ENCODE data around the gene ZNF609. TPM values are rescaled to one million over a fixed set of nuclear protein-coding genes. Genes with fewer than 3 reads are reported as not detected.

The ZNF609 gene
- total RNA-seq, 1 donor from 2014 or later, result 45.8 TPM

DNA sequence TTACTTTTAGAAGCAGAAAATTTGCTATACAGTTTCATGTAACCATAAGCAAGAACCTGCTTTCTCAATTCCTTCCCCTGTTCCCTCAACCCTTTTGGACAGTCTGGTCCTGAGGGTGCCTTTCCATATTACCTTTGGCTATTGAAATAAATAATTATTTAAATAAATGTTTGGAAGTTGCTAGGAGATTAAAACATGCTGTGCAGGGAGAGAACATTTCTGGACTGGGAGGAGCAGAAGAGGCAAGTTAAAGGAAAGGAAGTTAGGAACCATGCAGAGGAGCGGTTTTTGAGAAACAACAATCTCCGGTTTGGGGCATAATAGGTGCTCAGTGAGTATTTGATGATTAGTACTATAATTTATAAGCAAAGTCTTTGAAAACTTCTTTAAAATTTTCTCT is 41.8 kb downstream of the ZNF609 start:
- intact Hi-C loops (cut with micrococcal nuclease), result loop anchor here (2.0 to 5.0 kb wide), 3 partner anchors 31 to 150 kb away; partner anchors contain the start of gene ZNF609

DNA sequence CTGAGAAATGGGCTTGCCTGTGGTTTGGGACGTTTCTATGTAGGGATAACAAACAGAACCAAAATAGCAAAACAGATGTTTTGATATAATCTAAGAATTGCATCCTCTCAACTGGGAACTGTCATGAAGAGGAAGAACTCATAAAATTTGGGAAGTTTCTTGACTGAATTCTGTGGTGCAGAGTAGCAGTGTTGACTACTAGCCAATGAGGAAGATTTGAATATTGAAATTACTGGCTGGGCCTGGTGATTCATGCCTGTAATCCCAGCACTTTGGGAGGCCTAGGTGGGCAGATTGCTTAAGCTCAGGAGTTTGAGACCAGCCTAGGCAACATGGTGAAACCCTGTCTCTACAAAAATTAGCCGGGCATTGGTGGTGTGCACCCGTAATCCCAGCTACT is 42.2 kb downstream of the ZNF609 start:
- intact Hi-C loops (cut with micrococcal nuclease), result loop anchor here (2.0 to 5.0 kb wide), 3 partner anchors 30 to 150 kb away; partner anchors contain the start of gene ZNF609

DNA sequence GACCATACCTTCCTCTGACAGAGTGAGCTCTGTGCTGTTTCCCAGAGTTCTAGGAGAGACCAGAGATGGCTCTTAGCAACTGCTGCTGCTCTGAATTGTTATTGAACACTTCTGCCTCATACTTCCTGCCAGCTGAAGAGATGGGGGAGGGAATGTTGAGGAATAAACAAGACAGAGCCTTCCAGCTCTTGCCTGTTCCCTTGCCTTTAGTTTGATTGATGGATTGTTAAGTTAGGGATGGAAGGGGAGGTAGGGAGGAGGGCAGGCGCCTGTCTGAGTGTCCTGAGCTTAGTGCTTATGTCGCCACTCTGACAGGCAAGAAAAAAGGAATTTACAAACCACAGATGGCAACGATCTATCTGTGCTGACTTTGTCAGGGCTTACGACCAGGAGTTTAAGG is 42.8 kb downstream of the ZNF609 start:
- intact Hi-C loops (cut with micrococcal nuclease), result loop anchor here (2.0 to 5.0 kb wide), 3 partner anchors 30 to 149 kb away; partner anchors contain the start of gene ZNF609

DNA sequence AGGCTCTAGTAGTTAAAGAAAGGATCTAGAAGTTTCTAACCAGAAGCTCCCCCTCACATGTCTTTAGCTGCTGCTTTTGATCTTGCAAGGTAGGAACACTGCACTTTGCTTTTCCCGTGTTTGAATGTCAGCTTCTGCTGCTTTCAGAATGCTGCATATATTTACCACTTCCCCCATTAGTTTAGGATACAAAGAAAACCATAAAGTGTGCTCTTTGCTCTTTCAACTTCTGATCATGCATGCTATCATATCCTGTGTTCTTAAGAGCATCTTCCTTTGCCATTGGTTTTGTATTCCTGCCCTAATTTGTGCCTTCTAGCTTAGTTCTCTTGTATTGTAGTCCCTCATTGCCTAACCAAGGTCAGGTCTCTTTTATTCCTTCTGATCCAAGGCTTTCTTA is 43.3 kb downstream of the ZNF609 start:
- intact Hi-C loops (cut with micrococcal nuclease), result loop anchor here (2.0 to 5.0 kb wide), 3 partner anchors 29 to 149 kb away; partner anchors contain the start of gene ZNF609

DNA sequence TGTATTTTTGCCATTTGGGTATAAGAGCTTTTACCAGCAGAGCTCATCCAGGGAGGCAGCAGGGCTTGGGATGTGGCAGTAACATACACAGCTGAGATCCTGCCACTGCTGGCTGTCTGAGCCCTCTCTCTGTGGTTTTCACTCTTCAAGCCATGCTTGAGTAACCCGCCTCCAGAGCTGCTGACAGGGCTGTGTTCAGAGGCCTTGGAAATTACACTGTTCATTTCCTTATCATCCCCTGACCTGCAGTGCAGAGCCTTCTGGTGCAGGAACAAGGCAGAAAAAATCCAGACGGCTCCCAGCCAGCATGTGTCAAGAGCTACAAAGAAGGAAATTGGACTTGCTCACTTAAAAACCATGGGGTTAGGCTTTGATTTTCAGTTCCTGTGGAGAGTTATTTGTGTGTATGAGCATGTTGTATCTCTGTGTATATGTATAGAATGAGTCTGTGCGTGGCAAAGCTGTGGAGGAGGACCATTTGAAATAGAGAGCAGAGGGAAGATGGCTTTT is 47.0 kb downstream of the ZNF609 start:
- intact Hi-C loops (cut with micrococcal nuclease), result no loop called here

DNA sequence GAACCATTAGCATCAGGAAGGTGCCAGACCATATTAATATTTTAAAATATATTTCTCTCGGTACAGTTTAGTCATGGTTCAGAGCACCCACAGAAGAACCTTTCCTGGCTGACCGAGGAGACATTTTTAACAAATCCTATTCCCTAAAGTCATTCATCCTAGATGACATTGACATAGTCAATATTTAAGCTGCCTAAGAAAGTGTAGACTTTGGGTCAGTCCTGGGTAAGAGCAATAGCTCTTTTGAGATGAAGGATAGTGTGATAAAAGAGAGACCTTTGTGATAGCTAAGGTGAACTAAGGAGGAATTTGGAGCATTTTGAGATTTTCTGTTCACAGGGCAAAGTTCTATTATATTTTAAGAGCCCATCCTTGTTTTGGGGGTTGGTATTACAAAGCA is 47.5 kb downstream of the ZNF609 start:
- intact Hi-C loops (cut with micrococcal nuclease), result no loop called here

DNA sequence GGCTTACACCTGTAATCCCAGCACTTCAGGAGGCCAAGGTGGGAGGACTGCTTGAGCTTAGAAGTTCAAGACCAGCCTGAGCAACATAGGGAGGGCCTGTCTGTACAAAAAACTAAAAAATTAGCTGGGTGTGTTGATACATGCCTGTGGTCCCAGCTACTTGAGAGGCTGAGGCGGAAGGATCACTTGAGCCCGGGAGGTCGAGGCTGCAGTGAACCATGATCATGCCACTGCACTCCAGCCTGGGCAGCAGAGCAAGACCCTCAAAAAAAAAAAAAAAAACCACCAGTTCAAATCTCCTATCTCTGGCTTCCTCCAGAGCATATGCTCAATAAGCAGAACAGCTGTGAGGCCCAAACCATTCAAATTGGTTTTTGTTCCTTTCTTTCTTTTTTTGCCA is 53.4 kb downstream of the ZNF609 start:
- intact Hi-C loops (cut with micrococcal nuclease), result no loop called here

DNA sequence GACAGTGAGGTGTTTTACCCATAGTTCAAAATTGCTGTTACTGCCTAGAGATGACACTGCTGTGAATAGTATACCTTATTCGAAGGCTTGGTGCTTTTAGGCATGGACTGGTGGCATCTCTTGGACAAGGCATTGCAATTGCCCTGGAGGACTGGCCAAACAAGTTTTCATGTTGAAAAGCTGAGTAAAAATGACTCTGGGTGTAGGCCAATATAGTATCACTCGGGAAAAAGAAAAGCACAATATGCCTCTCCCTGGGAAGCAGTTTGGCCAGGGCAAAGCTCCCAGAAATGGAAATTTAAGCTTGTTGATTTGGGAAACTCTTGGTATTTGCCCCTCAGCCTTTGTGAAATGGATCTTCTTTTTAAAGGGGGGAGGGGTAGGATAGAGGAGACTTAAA is 54.8 kb downstream of the ZNF609 start:
- intact Hi-C loops (cut with micrococcal nuclease), result no loop called here

DNA sequence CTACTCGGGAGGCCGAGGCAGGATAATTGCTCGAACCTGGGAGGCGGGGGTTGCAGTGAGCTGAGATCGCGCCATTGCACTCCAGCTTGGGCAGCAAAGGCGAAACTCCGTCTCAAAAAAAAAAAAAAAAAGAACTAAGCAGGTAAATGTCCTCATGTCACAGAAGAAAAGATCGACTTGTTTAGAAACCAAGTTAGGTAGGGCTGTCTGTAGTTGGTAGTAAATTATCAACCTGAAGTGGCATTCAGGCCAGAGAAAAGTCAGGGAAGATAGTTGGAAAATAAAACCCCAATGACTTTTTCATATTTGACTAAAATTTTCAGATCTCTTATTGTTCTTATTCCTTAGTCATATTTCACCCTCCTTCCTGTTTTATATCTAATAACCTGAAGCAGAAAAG is 55.4 kb downstream of the ZNF609 start:
- intact Hi-C loops (cut with micrococcal nuclease), result no loop called here

DNA sequence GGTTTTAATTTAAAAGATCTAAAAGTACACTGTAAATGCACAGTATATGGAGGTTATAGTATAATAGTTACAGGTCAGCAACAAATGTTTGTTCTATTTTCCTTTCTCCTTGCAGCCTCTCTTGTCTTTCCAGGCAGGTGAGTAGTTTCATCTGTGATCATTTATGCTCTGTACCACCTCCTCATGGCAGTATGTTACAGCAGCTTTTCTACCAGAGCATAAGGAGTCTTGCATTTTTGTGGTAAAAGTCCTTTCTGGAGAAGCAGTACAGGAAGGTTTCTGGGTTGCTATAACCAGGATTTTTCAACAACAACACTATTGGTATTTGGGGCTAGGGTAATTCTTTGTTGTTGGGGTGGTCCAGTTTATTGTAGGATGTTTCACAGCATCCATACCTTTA is 59.5 kb downstream of the ZNF609 start:
- intact Hi-C loops (cut with micrococcal nuclease), result no loop called here

DNA sequence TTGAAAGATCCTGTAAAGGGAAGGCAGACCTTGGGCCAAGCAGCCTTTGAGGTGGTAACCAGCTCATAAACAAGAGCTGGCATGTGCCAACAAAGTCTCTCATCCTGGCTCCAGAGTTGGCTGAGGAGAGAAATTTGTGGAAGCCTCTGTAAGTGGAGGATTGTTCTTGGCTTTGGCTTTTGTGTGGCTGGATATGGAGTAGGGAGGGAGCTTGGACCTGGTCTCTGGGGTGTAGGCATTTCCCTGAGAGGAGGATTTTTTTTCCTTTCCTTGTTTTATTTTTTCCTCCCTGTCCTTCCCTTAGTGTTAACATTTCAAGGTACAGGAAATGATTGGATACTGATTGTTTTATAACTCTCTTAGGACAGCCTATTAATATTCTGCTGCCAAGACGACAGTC is 60.8 kb downstream of the ZNF609 start:
- intact Hi-C loops (cut with micrococcal nuclease), result no loop called here

DNA sequence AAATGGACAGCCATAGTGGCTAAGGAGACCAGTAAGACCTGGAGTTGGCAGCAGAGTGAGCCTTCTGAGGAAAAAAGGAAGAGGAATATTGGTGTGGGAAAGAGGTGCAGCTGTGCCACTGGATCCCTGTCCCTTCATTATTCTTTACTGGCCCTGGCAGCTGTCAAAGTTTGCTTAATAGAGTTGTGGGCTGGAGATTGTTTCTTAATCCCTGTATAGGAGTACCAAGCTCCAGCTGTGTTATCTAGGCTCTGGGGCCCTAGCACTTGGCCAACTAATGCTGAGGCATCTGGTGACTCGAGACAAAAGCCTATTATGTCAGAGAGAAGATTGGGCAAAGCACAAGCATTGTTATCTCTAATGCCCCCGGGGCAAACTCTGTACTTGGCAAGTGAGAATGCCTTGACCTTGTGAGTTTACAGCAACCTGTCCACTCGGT is 61.4 kb downstream of the ZNF609 start:
- intact Hi-C loops (cut with micrococcal nuclease), result no loop called here

DNA sequence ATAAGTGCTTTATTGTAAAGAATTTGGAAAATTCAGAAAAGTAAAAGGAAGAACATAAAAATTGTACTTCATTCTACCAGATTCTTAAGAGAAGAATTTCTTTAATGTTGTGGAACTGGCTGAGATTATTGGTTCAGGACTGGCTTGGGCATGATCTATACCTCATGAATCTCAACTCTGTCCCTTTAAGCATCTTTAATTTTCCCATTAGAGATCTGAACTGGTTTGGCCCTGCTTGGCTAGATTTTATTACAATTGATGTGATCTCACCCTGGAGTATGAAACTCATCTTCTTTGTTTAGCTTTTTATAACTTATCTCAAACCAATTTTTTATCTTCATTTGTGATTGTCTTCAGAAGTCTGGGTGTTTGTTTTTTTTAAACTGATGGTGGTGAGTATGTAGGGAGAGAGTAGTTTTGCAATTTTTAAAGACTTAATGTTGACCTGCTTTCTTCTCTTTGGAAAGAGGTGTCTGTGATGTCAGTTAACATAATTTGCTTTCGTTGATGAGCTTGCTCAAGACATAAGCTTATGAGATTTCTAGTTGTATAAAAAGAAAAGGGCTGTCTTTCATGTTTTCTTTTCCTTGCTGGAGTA is 61.9 kb downstream of the ZNF609 start:
- intact Hi-C loops (cut with micrococcal nuclease), result no loop called here

DNA sequence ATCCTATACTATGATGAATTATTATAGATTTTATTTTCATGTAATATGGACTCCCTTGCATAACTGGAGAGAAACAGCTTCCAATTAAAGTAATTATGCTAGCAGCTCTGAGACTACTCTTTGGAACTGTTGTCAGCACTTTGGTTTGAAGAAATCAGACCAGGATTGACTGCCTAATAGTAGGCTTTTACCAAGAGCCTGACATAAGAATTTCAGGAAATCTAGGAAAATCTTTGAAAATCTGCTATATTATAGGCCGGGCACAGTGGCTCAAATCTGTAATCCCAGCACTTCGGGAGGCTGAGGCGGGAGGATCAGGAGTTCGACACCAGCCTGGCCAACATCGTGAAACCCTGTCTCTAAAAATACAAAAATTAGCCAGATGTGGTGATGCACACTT is 62.9 kb downstream of the ZNF609 start:
- intact Hi-C loops (cut with micrococcal nuclease), result no loop called here

DNA sequence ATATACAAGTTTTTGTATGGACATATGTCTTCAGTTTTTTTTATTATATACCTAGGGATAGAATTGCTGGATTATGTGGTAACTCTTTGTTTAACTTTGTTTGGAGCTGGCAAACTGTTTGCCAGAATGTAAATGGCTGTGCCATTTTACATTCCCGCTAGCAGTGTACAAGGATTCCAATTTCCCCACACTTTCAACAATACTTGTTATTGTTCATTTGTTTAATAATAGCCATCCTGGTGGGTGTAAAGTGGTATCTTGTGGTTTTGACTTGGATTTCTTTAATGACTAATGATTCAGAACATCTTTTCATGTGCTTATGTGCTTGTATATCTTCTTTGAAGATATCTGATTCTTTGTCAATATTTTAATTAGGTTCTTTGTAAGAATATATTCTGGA is 64.4 kb downstream of the ZNF609 start:
- intact Hi-C loops (cut with micrococcal nuclease), result no loop called here

DNA sequence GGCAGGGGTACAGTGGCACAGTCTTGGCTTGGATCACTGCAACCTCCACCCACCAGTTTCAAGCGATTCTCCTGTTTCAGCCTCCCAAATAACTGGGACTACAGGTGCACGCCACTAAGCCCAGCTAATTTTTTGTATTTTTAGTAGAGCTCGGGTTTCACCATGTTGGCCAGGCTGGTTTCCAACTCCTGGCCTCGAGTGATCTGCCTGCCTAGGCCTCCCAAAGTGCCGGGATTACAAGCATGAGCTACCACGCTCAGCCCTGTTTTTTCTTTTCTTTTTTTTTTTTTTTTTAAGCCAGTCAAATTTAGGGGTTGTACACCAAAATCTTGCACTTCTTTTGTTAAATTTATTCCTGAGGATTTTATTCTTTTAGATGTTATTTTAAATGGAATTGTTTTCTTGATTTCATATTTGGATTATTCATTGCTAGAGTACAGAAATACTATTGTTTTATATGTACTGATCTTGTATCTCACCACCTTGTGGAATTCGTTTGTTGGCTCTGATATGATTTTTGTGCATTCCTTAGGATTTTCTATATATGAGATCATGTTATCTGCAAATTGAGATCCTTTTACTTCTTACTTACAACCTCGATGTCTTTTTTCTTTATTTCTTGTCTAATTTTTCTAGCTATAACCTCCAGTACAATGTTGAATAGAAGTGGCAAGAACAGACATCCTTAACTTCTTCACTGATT is 65.6 kb downstream of the ZNF609 start:
- intact Hi-C loops (cut with micrococcal nuclease), result no loop called here

DNA sequence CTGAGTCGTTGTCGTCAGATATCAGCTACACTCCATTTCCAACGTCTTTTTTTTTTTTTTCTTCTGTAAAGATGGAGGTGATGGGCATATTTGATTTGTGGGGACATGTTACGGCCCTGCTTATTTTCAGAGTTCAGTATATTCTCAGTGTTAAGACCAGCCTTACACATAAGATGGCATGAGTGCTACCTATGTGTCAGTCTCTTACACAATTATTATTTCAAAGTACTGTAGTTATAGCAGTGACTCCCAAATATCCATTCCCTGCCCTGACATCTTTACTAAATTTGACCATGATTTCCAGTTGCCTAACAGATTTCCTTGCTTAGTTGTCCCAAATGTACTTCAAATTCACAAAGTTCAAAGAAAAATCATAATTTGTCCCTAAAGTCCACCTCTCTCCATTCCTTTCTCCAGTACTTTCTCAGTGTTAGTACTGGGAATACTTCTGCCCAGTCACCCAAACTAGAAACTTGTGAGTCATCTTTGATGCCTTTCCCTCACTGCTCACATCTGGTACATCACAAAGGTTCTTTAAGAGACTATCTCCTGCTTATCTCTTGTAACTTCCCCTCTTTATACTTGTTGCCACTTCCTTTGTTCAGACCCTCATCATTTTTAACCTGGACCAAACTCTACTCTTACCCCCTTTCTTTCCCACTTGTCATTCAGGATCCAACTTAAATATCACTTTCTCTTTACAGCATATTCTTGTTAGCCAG is 67.0 kb downstream of the ZNF609 start:
- intact Hi-C loops (cut with micrococcal nuclease), result no loop called here

DNA sequence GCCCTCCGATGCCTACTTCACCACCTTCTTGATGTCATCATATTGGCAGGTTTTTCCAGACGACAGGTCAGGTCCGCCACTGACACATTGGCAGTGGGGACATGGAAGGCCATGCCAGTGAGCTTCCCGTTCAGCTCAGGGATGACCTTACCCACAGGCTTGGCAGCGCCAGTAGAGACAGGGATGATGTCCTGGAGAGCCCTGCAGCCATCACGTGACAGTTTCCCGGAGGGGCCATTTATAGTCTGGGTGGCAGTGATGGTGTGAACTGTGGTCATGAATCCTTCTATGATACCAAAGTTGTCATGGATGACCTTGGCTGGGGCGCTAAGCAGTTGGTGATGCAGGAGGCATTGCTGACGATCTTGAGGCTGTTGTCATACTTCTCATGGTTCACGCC is 68.5 kb downstream of the ZNF609 start:
- intact Hi-C loops (cut with micrococcal nuclease), result no loop called here

DNA sequence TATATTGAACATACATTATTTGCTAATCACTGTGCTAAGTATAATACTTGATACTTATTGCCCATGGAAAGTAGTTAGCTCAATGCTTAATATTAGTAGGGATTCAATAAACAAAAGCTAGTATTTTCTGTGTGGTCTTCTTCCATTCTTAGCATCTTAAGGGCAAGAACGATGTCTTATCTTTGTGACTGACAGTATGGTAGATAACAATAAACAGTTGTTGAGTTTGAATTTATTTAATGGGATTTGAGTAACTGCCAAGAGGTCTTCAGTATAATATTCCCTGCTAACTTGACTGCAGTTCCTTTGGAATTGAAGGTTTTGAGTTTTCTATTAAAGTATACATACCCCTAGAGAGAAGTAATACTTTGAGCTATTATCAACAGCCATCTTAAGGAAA is 70.1 kb downstream of the ZNF609 start:
- intact Hi-C loops (cut with micrococcal nuclease), result loop anchor here (10.0 kb wide), 1 partner anchor 86 kb away; no protein-coding TSS in a partner anchor

DNA sequence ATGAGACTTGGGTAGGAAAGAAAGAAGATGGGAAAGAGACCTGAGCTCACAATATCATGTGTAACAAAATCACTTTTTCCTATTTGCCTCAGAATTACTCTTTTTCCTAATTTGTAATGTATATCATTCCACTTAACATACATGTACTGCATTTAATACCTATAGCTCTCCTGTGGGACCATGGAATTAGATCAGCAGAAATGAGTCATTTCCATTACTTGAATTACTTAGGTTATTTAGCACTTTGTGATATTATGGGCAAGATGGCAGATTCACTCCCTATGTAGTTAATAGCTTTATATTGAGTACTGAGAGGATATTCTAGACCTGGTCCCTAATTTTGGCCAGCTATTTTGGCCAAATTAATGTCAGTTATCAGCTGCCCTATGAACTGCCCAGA is 70.5 kb downstream of the ZNF609 start:
- intact Hi-C loops (cut with micrococcal nuclease), result loop anchor here (10.0 kb wide), 1 partner anchor 86 kb away; no protein-coding TSS in a partner anchor

DNA sequence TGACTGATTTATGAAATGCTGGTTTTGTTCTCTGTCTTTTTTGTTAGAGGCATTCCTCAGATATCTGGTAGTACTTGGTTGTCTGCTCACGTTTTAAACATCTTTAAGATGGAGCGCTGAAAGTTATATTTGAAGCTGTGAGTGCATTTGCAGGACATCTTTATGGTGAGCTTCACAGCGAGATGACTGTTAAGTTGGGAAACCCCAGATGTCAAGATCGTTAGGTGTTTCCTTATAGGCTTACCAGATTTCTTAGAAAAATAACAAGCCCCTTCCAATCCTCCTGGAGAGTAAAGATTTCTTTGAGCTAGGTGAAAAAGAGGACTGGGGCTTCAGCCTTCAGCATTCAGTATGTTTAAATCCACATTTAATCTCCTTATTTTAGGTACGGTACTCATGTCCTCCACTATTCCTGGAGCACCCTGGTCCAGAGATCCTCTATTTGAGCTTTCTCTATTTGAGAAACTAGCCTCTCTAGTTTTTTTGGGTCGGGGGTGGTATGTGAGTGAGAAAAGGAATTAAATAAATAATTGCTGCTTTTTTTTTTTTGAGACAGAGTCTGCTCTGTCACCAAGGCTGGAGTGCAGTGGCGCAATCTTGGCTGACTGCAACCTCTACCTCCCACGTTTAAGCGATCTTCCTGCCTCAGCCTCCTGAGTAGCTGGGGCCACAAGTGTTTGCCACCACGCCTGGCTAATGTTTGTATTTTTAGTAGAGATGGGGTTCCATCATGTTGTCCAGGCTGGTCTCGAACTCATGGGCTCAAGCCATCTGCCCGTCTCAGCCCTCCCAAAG is 72.3 kb downstream of the ZNF609 start:
- intact Hi-C loops (cut with micrococcal nuclease), result loop anchor here (2.0 to 10.0 kb wide), 2 partner anchors 30 to 88 kb away; no protein-coding TSS in a partner anchor

Measured in T-helper 1 cell treated with Interleukin-12 subunit alpha and Interleukin-12 subunit beta and Interleukin-4 antibody, amounts not matched to agents 30 ng/mL and 1 ng/mL, for 36 hours (primary cell).